ENCODE results near the gene AUH.

Gene AUH

GRCh38 chr9:91359734-91360470 lies 1.8 kb downstream of the AUH start:
- TF ChIP-seq GATA2 (IDR thresholded peaks at IDR 0.05; ENCODE audit: low read depth, low read length) (no peak), GATA3 (IDR thresholded peaks at IDR 0.05; ENCODE audit: low read depth, low read length) (no peak)

GRCh38 chr9:91359083-91359482 lies 2.6 kb downstream of the AUH start:
- no peak for TF ChIP-seq GATA3 (IDR thresholded peaks at IDR 0.05; ENCODE audit: low read depth, low read length)
- TF ChIP-seq GATA2 (IDR thresholded peaks at IDR 0.05; ENCODE audit: low read depth, low read length): no peak

DNA sequence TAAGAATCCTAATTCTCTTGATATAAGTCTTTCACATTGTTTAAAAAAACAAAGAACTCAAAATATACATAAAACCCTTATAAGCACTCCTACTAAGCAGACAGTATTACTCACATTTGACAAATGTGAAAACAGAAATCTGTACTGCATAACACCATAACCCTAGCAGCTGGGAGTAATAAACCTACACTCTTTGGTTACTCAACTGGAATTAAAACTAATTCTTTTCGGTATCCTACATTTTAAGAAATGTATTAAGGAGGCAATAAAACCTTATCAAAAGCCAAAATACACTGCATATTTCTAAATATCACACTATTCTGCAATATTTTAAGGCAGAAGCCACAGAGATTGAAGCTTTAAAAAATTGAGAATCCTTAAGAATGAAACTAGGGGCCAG lies 6.8 kb downstream of the AUH start:
- TF ChIP-seq GATA2 (IDR thresholded peaks at IDR 0.05; ENCODE audit: low read depth, low read length) (no peak), GATA3 (IDR thresholded peaks at IDR 0.05; ENCODE audit: low read depth, low read length) (no peak)

DNA sequence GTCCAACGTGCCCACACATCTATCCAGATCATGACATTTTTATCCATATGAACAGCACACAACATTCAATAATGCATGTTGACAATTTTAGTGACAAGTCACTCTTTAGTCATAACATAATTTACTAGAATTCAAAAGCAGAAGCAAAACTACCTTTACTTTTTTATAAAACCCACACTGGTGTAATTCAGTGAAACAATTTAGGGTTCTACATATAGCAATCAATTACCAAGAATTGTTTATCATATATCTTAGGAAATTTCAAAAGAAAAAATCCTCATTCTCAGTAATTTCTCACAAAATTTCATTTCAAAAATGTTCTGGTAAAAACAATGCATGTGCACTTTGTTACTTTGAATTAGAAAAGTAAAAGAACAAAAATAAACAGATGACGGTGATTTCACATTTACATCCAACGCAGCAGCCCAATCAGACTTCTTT lies 12.6 kb downstream of the AUH start:
- TF ChIP-seq GATA2 (IDR thresholded peaks at IDR 0.05; ENCODE audit: low read depth, low read length): no peak
- no peak for TF ChIP-seq GATA3 (IDR thresholded peaks at IDR 0.05; ENCODE audit: low read depth, low read length)

DNA sequence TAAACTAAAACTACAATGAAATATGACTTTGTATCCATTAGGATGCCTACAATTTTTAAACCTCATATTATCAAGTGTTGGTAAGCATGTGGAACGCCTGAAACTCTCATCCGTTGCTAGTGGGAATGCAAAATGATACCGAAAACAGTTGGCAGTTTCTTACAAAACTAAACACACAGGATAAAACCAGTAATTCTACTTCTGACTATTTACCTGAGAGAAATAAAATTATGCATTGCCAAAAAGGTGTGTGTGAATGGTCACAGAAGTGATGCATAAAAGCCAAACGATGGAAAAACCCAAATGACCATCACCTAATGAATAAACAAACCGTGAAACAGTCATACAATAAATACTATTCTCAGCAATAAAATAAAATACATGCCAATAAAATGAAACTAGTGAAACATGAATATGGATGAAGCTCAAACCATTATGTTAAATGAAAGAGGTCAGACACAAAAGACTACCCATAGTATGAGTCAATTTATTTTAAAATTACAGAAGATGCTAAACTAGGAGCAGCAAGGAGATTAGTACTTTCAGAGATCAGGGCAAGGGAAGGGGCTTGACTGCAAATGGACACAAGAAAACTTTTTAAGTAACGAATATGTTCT lies 13.4 kb downstream of the AUH start:
- TF ChIP-seq GATA3 (IDR thresholded peaks at IDR 0.05; ENCODE audit: low read depth, low read length): no peak
- no peak for TF ChIP-seq GATA2 (IDR thresholded peaks at IDR 0.05; ENCODE audit: low read depth, low read length)

GRCh38 chr9:91347377-91347776 lies 14.3 kb downstream of the AUH start:
- TF ChIP-seq GATA2 (IDR thresholded peaks at IDR 0.05; ENCODE audit: low read depth, low read length) (no peak), GATA3 (IDR thresholded peaks at IDR 0.05; ENCODE audit: low read depth, low read length) (no peak)

DNA sequence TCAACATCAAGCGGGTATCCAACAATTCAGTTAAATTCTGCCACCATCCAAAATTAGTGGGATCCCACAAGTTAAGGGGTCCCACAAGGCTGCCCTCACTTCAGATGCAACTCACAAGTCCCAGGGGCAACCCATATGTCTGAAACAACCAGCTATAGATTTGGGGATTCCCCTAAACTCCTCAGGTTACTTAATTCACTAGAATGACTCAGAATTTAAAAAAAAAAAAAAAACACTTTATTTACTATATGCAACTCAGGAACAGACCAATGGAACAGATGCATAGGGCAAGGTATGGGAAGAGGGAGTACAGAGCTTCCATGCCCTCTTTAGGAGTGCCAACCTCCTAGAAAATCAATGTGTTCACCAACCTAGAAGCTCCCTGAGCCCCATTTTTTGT lies 15.1 kb downstream of the AUH start:
- TF ChIP-seq GATA2 (IDR thresholded peaks at IDR 0.05; ENCODE audit: low read depth, low read length) (no peak), GATA3 (IDR thresholded peaks at IDR 0.05; ENCODE audit: low read depth, low read length) (no peak)

DNA sequence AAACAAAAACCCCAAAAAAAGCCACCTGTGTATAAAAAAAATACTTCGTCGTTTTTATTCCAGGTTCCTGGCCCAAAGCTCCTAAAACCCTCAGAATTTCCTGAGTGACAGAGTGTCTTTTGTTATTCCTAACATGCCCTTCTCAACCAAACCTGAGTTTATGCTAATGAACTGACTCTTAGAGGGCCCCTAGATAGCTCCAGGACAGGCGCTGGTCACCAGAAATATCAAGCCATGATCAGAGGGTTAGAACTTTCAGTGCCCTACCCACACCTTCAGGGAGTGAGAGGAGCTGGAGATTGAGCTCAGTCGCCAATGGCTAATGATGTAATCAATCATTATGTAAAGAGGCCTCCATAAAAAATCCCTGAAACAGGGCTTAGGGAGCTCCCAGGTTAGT lies 15.7 kb downstream of the AUH start:
- no peak for TF ChIP-seq GATA3 (IDR thresholded peaks at IDR 0.05; ENCODE audit: low read depth, low read length)
- no peak for TF ChIP-seq GATA2 (IDR thresholded peaks at IDR 0.05; ENCODE audit: low read depth, low read length)

DNA sequence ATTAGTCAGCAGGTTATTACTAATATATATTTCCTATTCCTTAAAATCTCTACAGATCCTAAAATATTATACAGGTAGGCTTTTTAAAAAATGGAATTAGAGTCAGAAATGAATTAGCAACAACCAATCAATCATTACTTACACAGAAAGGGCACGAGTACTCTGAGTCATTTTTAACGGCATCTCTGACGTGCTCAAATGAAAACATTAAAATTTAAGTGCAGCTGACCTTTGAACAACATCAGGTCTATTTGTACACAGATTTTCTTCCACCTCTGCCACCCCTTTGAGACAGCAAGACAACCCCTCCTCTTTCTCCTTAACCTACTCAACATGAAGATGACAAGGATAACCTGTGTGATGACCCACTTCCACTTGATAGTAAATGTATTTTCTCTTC lies 19.1 kb downstream of the AUH start:
- no peak for TF ChIP-seq GATA3 (IDR thresholded peaks at IDR 0.05; ENCODE audit: low read depth, low read length)
- no peak for TF ChIP-seq GATA2 (IDR thresholded peaks at IDR 0.05; ENCODE audit: low read depth, low read length)

- TF ChIP-seq GATA3 (IDR thresholded peaks at IDR 0.05; ENCODE audit: low read depth, low read length) (no peak), GATA2 (IDR thresholded peaks at IDR 0.05; ENCODE audit: low read depth, low read length) (no peak)
These were observed 20.0 kb downstream of the AUH start for GRCh38 chr9:91341749-91342148.

GRCh38 chr9:91341258-91341746 lies 20.4 kb downstream of the AUH start:
- no peak for TF ChIP-seq GATA2 (IDR thresholded peaks at IDR 0.05; ENCODE audit: low read depth, low read length)
- no peak for TF ChIP-seq GATA3 (IDR thresholded peaks at IDR 0.05; ENCODE audit: low read depth, low read length)

DNA sequence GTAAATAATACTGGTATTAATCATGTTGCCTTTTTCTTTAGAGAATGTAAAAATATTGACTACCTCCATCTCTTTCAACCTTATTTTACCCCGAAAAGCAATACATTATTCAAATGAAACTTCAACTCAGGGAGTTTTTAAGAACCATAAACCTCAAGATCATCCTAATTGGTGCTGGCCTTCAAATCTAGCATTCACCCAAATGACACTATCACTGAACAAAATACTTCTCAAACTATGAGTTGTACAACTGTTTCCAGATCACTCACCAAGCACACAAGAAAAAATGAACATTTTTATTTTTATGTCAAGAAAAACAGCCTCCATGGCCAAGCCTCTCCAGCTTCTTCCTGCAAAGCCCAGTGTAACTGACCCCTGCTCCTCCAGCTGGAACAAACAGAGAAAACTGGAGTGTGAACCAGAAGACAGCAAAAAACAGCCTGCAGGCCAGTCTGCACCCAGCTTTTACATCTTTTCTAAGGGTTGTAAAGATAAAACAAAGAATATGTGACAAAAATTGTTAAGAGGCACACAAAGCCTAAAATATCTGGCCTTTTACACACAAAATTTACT lies 21.2 kb downstream of the AUH start:
- TF ChIP-seq GATA2 (IDR thresholded peaks at IDR 0.05; ENCODE audit: low read depth, low read length) (no peak), GATA3 (IDR thresholded peaks at IDR 0.05; ENCODE audit: low read depth, low read length) (no peak)

- TF ChIP-seq GATA2 (IDR thresholded peaks at IDR 0.05; ENCODE audit: low read depth, low read length) (no peak), GATA3 (IDR thresholded peaks at IDR 0.05; ENCODE audit: low read depth, low read length) (no peak)
These were observed 23.0 kb downstream of the AUH start for GRCh38 chr9:91338681-91339080.

GRCh38 chr9:91336786-91337185 lies 24.9 kb downstream of the AUH start:
- no peak for TF ChIP-seq GATA2 (IDR thresholded peaks at IDR 0.05; ENCODE audit: low read depth, low read length)
- no peak for TF ChIP-seq GATA3 (IDR thresholded peaks at IDR 0.05; ENCODE audit: low read depth, low read length)

DNA sequence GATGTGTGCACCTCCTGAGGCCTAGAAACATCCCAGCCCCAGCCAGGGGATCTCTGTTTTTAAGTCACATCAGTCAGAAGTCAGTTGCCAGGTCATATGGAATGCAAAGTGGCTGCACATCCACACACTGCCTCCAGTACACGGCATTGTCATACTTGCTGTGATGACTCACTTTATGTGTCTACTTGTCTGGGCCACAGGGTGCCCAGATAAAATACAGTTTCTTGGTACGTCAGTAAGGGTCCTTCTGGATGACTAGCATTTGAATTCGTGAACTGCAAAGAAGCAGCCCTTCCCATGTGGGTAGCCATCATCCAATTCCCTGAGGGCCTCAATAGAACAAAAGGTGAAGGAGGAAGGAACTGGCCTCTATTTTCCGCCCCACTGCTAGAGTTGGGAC lies 27.7 kb downstream of the AUH start:
- TF ChIP-seq GATA2 (IDR thresholded peaks at IDR 0.05; ENCODE audit: low read depth, low read length): no peak
- no peak for TF ChIP-seq GATA3 (IDR thresholded peaks at IDR 0.05; ENCODE audit: low read depth, low read length)
